Measurements from ENCODE around the gene B4GALT5. TPM values are rescaled to one million over a fixed set of nuclear protein-coding genes. Genes with fewer than 3 reads are reported as not detected.

Gene B4GALT5
- total RNA-seq, 1 experiment from 2014 or later: 65.0 TPM

DNA sequence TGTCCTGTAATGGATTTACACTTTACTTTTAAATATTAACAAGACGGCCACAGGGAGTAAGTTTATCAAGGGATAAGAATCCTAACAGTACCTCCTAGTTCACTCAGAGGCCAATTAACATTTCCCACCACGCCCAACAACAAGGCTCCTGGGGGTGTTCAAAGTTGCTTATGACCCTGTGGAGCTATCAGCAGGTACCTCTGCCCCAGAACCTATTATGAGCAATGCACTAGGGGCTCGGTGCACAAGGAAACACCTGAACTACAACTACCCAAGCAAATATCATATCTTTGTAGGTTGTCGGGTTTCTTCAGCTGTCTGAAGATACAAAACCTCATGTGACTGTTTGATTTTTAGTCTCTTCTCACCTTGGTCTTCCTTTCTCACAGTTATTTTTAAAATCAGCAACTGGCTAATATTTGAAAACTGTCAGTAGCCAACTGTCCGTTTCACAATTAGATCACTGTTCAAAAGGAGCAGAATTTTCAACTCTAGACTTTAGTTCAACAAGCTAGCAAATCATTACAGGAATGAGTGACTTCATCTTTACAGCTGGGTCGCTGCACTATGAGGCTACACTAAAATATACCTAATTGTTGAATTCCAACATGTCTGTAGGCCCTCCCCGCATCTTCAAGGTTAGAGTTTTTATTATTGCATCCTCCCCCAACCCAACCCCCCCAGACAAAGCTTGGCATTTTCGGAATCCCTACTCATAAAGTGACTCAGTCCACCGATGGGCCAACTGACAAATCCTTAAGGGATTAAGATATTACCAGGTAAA, 38.1 kb downstream of the B4GALT5 start:
- DNase-seq: peak; percentile 65 to 92
- peaks cover 89% of the 10 kb centered on the region for H3K4me1 ChIP-seq
- intact Hi-C loops (cut with micrococcal nuclease; ENCODE audit: unreplicated experiment): loop anchor here (1.0 to 2.0 kb wide), 3 partner anchors 31 to 138 kb away; no protein-coding TSS in a partner anchor
- Mint-ChIP-seq H3K36me3 (ENCODE audit: insufficient read depth, unreplicated experiment) (peaks cover 38% of the 10 kb centered on the region), H3K27ac (ENCODE audit: unreplicated experiment) (peak overlapping the region; percentile 98), H3K4me3 (ENCODE audit: unreplicated experiment) (peak overlapping the region; percentile 72), H3K27me3 (ENCODE audit: insufficient read depth, unreplicated experiment) (no peaks in the 10 kb centered on the region), H3K4me1 (ENCODE audit: low read depth, unreplicated experiment) (peaks cover 70% of the 10 kb centered on the region), H3K9me3 (ENCODE audit: unreplicated experiment) (no peaks in the 10 kb centered on the region)
- no peaks in the 10 kb centered on the region for H3K36me3 ChIP-seq (ENCODE audit: control insufficient read depth, insufficient read depth, low read length)
- TF ChIP-seq CTCF (IDR thresholded peaks at IDR 0.05; ENCODE audit: insufficient read depth in 1 of 2, low read depth in 1 of 2, low read length in 1 of 2, severe bottlenecking in 1 of 2, unreplicated experiment in 1 of 2): no peak
- TSS peak; percentile 42 for BruUV-seq (replicated peaks)
- no peaks in the 10 kb centered on the region for H3K27me3 ChIP-seq (replicated peaks; ENCODE audit: control insufficient read depth, insufficient read depth, low read length)
- POLR2A ChIA-PET: interaction anchor here (0.5 to 1.9 kb wide), 5 partner anchors 9 to 241 kb away, joined by 3 to 11 read pairs (median 4); partner anchors contain the start of genes SLC9A8 and SPATA2
- no peaks in the 10 kb centered on the region for H3K9me3 ChIP-seq
- CTCF ChIA-PET: interaction anchor here (0.6 to 2.2 kb wide), 14 partner anchors 9 to 295 kb away, joined by 3 to 10 read pairs (median 4); partner anchors contain the start of genes B4GALT5 and SLC9A8
- peak overlapping the region; percentile 15 for H3K4me3 ChIP-seq (ENCODE audit: low read depth, low read length)

GRCh38 chr20:49674383-49675352, 39.0 kb downstream of the B4GALT5 start:
- no peaks in the 10 kb centered on the region for H3K9me3 ChIP-seq
- H3K4me1 ChIP-seq: peaks cover 89% of the 10 kb centered on the region
- no peaks in the 10 kb centered on the region for H3K27me3 Mint-ChIP-seq (ENCODE audit: insufficient read depth, unreplicated experiment)
- peak; percentile 92 to 93 for DNase-seq
- intact Hi-C loops (cut with micrococcal nuclease; ENCODE audit: unreplicated experiment): loop anchor here (1.0 to 2.0 kb wide), 6 partner anchors 17 to 172 kb away; no protein-coding TSS in a partner anchor
- H3K4me3 ChIP-seq (ENCODE audit: low read depth, low read length): peak overlapping the region; percentile 15
- H3K9me3 Mint-ChIP-seq (ENCODE audit: unreplicated experiment): no peaks in the 10 kb centered on the region
- H3K36me3 Mint-ChIP-seq (ENCODE audit: insufficient read depth, unreplicated experiment): peaks cover 38% of the 10 kb centered on the region
- peak overlapping the region; percentile 72 for H3K4me3 Mint-ChIP-seq (ENCODE audit: unreplicated experiment)
- CTCF ChIA-PET: interaction anchor here (0.7 to 2.2 kb wide), 9 partner anchors 10 to 171 kb away, joined by 3 to 10 read pairs (median 5); partner anchors contain the start of gene SLC9A8
- no peaks in the 10 kb centered on the region for H3K36me3 ChIP-seq (ENCODE audit: control insufficient read depth, insufficient read depth, low read length)
- peak overlapping the region; percentile 98 for H3K27ac Mint-ChIP-seq (ENCODE audit: unreplicated experiment)
- POLR2A ChIA-PET: interaction anchor here (1.2 to 1.9 kb wide), 3 partner anchors 25 to 242 kb away, joined by 3 to 11 read pairs (median 6); partner anchors contain the start of genes SLC9A8 and SPATA2
- BruUV-seq (replicated peaks): TSS peak; percentile 98
- peak; percentile 41 to 57 for TF ChIP-seq CTCF (IDR thresholded peaks at IDR 0.05; ENCODE audit: insufficient read depth in 1 of 2, low read depth in 1 of 2, low read length in 1 of 2, severe bottlenecking in 1 of 2, unreplicated experiment in 1 of 2)
- peaks cover 61% of the 10 kb centered on the region for H3K4me1 Mint-ChIP-seq (ENCODE audit: low read depth, unreplicated experiment)
- no peaks in the 10 kb centered on the region for H3K27me3 ChIP-seq (replicated peaks; ENCODE audit: control insufficient read depth, insufficient read depth, low read length)

All from Caco-2 (cell line).